RPMI8226 (cell line): Measurements from ENCODE around the gene OTUD6A.
"Not testable (repeated sequence)": the region's sequence is repeated elsewhere in the genome, so short reads cannot be mapped to it uniquely, and the experiment has no call there.

Source experiments
- DNase-seq: peaks from one replicate; pipeline ENCODE4 v3.0.0-alpha.2; 2015

The OTUD6A gene

GRCh38 chrX:70049925-70050324 is 12.3 kb upstream of the OTUD6A start, which contains the start of gene AWAT2:
Gene AWAT2 (minus strand): TSS chrX:70049938. CDS start chrX:70049932, 6 bp downstream.
- DNase-seq, result no peak

- no peak for DNase-seq
Measured at GRCh38 chrX:70052895-70053615, 9.2 kb upstream of the OTUD6A start.

DNA sequence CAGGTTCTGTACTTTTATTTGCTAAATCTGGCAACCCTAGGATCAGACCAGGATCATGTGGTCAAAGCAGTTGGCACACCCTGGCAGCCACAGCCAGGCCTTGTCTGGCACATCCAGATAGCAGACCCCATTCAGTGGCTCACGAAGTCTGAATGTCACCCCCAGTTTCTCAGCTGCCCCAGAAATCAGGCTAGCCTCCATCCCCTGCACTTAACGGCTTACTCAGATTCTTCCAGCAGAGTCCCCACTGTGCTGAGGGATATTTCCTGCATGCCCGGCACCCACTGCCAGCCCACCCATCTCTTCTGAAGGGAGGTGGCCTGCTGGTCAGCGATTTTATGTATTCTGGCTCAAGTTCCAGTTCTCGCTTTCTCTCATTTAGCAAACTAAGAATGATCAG is 7.9 kb upstream of the OTUD6A start:
- no peak for DNase-seq

- no peak for DNase-seq
Measured at GRCh38 chrX:70062961-70063550, 799 bp downstream of the OTUD6A start.

DNA sequence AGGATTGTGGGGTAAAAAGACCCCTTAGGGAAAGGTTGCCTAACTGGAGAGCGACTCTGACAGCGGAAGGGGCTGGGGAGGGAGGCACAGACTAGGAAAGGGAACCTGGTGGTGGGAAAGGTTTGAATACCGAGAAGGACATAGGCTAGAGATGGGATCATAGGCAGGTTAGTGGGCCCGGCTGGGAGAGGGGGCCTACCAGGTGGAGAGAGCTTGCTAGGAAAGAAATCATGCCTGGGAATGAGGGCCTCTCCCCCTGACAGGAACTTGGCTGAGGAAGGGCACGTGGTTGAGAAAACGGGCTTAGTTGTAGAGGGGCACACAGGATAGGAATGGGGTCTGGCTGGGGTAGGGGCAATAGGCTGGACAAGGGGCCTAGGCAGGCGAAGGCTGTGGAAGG is 4.4 kb downstream of the OTUD6A start:
- no peak for DNase-seq

- no peak for DNase-seq
Measured at GRCh38 chrX:70079297-70079696, 17.0 kb downstream of the OTUD6A start.

- DNase-seq, result no peak
Measured at GRCh38 chrX:70079870-70080269, 17.6 kb downstream of the OTUD6A start.

DNA sequence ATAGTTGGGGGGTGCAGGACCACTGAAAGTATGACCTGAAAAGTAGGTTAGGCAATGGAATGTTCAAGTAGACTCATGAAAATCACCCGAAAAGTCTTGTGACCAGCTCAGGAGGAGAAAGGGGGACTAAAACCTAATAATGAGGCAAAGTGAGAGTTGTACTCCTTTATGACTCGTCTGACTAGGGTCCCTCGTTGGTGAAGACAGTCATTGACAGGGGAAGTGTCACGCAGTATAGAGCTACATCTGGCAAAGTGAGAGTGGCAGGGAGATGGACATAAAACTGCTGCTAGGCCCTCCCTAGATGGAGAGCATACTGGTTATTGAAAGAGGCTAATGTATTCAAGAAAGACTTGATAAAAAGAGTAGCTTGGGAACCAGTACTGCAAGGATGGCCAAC is 20.5 kb downstream of the OTUD6A start:
- DNase-seq, result no peak

- DNase-seq, result no peak
Measured at GRCh38 chrX:70084592-70085240, 22.5 kb downstream of the OTUD6A start.

DNA sequence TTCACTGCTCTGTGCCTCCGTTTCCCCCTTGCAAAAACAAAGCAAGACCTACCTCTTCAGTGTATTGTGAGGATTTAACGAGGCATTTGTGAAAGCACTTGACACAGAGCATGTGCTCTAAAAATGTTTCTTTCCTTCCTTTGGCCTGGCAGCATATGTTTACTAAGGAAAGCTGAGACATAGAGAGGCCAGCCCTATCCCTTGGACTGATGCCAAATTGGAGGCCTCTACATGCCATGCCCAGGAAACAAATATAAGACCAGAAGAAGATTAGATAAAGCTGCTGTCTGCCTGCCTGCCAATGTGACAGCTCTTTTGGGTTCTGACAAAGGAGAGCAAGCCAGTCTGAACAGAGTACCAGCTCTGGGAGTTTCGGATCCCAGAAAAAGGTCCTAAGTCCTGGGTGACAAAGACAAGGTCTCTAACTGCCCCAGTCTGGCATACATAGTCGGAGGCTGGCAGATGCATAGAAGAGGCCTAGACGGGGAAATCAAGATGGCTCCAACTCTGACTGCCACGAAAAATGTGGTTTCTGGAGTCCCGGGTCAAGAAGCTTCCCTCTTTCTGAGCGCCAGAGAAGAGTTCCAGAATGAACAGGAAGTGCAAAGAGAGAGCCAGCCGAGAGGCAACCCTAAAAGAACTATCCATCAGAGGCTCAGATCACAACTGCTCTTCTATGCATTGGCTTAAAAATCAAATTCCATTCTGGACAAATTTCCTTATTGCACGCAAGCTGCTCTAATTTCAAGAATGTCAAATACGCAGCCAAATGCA is 25.8 kb downstream of the OTUD6A start:
- no peak for DNase-seq

DNA sequence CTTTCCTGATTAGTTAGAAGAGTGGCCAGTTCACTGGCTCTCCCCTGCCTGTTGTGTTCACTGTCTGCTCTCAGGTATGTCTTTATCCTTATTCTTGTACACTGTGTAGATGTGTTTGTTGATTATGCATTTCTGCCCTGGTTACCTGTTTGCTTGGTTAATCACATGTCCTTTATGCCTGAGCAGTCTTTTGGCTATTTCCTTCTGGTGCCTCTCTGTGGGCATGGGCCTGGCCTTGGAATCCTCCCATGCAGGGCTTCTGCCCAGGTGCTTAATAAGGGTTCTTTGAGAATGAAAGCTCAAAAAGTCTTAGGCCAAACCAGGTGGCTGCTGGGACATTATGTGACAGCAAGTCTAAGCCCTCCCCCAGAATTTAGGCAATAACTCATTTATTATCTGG is 26.5 kb downstream of the OTUD6A start:
- no peak for DNase-seq

DNA sequence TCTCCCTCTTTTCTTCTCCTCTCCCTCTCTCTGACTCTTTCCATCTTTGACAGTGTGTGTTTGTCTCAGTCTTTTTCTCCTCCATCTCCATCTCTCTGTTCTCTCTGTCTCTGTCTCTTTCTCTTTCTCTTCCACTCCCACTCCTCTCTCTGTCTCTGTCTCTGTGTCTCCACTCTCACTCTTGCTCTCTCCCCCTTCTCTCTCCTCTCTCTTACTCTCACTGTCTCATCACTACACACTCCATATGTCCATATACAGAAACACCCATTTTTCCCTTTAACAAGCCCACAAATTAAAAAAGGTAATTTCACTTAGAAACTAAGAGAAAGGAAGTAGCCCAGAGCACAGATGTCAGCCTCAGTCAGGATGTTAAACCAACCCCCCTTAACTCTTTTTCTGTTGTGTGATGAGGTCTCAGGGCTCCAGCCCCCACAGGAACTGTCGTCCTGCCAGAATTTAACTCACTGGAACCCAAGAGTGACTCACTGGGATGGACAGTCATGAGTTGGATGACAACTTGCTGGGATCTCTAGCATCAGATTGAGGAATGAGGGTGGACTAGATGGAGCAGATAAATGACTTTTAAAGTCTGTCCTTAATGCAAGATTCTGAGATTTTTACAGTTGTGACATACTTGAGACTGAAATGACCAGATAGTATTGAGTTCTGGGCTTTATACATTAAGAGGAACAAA is 27.5 kb downstream of the OTUD6A start:
- DNase-seq, result no peak

GRCh38 chrX:70092247-70092646 is 30.0 kb downstream of the OTUD6A start:
- no peak for DNase-seq

DNA sequence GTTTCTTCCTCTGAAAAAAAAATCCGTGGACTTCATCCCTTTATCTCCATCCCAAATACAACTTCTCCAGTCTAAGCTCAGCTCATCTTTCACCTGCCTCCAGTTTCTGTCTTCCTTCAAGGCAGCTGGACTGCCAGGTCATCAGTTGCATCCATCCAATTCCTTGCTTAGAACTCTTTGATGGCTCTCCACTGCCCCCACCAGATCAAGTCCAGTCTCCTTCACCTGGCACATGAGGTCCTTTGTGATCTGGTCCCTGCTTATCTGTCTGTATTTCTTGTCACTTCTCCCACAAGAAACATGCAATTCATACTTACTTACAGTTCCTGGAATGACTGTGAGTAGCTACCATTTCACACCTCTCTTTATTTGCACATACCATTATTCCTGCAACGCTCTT is 33.8 kb downstream of the OTUD6A start:
- no peak for DNase-seq

DNA sequence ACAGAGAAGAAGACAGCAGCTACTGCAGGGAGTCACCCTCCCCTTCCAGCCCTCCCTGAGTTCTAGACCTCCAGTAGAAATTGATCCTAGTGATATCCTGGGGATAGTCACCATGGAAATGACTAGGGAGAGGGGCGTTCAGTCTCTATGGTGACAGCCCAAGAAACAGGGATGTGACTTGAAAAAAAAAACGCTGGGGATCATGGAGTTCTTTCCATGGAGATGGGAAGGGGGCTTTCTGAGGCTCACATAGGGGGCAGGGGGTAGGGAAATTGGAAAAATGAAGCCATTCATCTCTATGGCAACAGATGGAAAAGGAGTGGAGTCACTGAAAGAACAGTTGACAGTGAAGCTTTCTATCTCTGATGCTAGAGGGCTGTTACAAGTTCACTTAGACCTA is 43.0 kb downstream of the OTUD6A start:
- DNase-seq, result no peak

- not testable (repeated sequence) for DNase-seq
Measured at GRCh38 chrX:70111436-70112026, 49.3 kb downstream of the OTUD6A start.
